NB4 (cell line): ENCODE results near the gene ARMC3.

ENCODE experiments used
- CTCF ChIP-seq: IDR thresholded peaks from one replicate; pipeline ENCODE4 v1.5.1; 2012; ENCODE audit warnings: low read depth, low read length
- MAX ChIP-seq: IDR thresholded peaks from 2 replicates; pipeline ENCODE4 v1.6.1; 2011; ENCODE audit warnings: low read depth, low read length
- MYC ChIP-seq: IDR thresholded peaks from 2 replicates; pipeline ENCODE4 v1.6.1; 2011; ENCODE audit warnings: low read depth, low read length
- POLR2A ChIP-seq: IDR thresholded peaks from 2 replicates; pipeline ENCODE4 v1.6.1; 2011; ENCODE audit warnings: mild to moderate bottlenecking; ENCODE audit not compliant: insufficient read length; ENCODE audit errors: extremely low read depth

GRCh38 chr10:22891797-22892196, 36.1 kb upstream of the ARMC3 start:
- TF ChIP-seq CTCF (no peak), POLR2A (no peak), MAX (no peak), MYC (no peak)
